Effector memory CD4-positive, alpha-beta T cell (primary cell): ENCODE measurements around the gene CEND1.

Experiments used
- DNase-seq, 3 donors: peaks; one replicate each; pipeline ENCODE4 v3.0.0-alpha.2; 2020
- H3K27ac ChIP-seq: 2 replicates; pipeline ENCODE4 v1.7.0; 2013; ENCODE audit warnings: mild to moderate bottlenecking, low read length, moderate library complexity; ENCODE audit not compliant: insufficient read depth, poor library complexity, severe bottlenecking
- H3K27me3 ChIP-seq: replicated peaks from 2 replicates; pipeline ENCODE4 v1.7.0; 2013; ENCODE audit warnings: mild to moderate bottlenecking, low read length; ENCODE audit not compliant: insufficient read depth, control insufficient read depth, poor library complexity, severe bottlenecking
- H3K36me3 ChIP-seq: 2 replicates; pipeline ENCODE4 v1.7.0; 2013; ENCODE audit warnings: mild to moderate bottlenecking, low read length, moderate library complexity; ENCODE audit not compliant: control insufficient read depth, insufficient read depth
- H3K4me1 ChIP-seq: 2 replicates; pipeline ENCODE4 v1.7.0; 2013; ENCODE audit warnings: low read length, mild to moderate bottlenecking; ENCODE audit not compliant: control insufficient read depth, insufficient read depth, poor library complexity, severe bottlenecking
- H3K4me3 ChIP-seq: 2 replicates; pipeline ENCODE4 v1.7.0; 2013; ENCODE audit warnings: low read length, low read depth, mild to moderate bottlenecking; ENCODE audit not compliant: insufficient read depth, poor library complexity, severe bottlenecking
- H3K9me3 ChIP-seq: 2 replicates; pipeline ENCODE4 v1.7.0; 2013; ENCODE audit warnings: mild to moderate bottlenecking, low read length, moderate library complexity; ENCODE audit not compliant: control insufficient read depth

Gene CEND1

DNA sequence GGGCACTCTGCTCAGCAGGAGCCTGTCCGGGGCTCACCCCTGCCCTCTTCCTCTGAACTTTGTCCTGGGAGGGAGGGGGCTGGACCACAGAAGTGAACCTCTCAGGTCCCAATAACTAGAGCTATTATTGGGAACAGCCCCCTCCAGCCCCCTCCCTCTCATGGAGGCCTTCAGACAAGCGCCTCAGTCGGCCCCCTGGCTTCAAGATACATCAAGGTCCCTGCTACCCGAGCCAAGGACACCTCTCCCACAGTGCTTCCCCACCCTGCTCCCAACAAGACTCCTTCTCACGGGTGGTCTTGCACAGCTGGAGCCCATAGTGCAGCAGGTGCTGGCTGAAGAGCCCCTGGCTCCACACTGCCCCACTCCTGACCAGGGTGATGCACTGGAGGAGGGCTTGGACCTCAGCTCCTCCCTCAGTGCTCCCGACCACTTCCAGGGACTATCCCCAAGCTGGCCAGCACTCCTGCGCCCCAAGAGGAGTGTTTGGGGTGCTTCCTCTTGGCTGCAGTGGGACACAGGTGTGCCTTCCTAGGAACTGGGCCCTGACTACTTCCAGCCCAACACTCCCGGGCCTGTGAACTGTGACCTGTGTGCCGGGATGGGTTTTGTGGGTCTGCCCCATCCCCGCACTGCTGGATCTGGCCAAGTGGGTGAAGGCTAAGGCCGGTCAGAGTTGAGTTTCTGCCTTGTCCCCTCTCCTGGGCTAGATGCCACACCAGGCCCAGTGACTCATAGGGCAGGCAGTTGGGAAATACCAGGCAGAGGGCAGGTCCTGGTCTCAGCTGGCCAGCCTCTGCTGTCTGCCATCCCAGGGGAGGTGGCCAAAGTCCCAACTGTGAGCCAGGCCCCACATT lies 31.0 kb upstream of the CEND1 start:
- Histone ChIP-seq H3K9me3 (no peaks in the 10 kb centered on the region), H3K4me3 (peak overlapping the region; percentile 93), H3K27ac (peak overlapping the region; percentile 91), H3K4me1 (peaks cover 22% of the 10 kb centered on the region), H3K27me3 (no peaks in the 10 kb centered on the region), H3K36me3 (peaks cover 27% of the 10 kb centered on the region)
- DNase-seq = no peak

DNA sequence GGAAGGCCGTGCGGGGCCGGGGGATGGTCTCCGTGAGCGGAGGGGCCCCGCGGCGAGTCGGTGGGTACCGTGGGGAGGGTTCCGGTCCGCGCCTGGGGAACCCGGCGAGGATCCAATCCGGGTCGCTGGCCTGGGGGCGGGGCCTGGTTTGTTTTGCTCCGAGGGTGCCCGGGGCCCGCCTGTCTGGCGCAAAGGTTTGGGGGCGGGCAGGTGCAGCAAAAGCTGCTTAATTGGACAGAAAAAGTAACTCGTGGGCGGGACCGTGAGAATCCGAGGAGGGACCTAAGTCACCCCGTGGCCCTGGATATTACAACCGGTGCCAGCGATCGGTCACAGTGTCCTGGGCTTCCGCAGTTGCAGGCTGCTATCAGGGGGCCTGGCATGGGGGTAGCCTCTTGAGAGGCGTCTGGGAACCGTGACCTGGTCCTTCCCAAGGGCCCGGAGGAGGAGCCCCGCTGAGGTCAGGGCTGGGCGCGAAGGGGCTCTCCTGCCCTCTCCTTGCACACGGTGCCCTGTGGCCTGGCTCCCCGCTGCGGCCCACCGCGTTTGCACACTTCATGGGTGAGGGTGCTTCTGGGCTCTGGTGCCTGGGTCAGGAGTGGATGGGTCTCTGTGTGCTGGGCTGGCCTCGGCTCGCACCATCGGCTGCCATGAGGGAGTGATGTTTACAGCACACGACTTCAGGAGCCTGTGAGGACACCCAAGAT lies 30.2 kb upstream of the CEND1 start:
- Histone ChIP-seq H3K4me1 (peaks cover 22% of the 10 kb centered on the region), H3K9me3 (no peaks in the 10 kb centered on the region), H3K4me3 (peak overlapping the region; percentile 93), H3K27ac (peak overlapping the region; percentile 91), H3K36me3 (peaks cover 24% of the 10 kb centered on the region), H3K27me3 (no peaks in the 10 kb centered on the region)
- DNase-seq = peak; percentile 88 to 93 (median 91)

DNA sequence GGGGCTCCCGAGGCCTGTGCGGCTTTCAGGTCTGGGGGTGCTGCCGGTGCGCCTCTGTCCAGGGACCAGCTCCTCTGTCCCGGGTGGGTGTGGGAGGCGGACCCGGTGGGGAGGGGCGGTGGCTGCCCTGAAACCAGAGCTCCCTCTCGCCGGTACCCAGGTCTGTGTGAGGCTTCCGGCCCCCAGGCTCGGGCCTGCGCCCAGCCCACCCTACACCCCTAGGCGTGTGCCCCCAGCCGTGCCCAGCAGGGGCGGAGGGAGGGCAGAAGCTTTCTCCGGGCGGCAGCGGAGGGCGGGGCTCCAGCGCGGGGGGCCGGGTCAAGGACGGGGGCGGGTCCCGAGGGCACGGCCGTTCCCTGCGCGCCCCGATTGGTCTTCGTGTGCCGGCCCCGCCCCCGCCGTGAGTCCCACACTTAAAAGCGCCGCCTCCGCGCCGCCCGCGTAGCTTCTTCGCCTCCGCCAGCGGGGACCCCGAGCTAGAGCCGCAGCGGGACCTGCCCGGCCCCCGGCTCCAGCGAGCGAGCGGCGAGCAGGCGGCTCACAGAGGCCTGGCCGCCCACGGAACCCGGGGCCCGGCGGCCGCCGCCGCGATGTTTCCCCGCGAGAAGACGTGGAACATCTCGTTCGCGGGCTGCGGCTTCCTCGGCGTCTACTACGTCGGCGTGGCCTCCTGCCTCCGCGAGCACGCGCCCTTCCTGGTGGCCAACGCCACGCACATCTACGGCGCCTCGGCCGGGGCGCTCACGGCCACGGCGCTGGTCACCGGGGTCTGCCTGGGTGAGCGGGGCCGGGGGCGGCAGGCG lies 29.4 kb upstream of the CEND1 start:
- Histone ChIP-seq H3K36me3 (peaks cover 18% of the 10 kb centered on the region), H3K27ac (peak overlapping the region; percentile 91), H3K27me3 (no peaks in the 10 kb centered on the region), H3K4me3 (peak overlapping the region; percentile 93), H3K4me1 (peaks cover 22% of the 10 kb centered on the region), H3K9me3 (no peaks in the 10 kb centered on the region)
- peak; percentile 81 to 88 (median 85) for DNase-seq

DNA sequence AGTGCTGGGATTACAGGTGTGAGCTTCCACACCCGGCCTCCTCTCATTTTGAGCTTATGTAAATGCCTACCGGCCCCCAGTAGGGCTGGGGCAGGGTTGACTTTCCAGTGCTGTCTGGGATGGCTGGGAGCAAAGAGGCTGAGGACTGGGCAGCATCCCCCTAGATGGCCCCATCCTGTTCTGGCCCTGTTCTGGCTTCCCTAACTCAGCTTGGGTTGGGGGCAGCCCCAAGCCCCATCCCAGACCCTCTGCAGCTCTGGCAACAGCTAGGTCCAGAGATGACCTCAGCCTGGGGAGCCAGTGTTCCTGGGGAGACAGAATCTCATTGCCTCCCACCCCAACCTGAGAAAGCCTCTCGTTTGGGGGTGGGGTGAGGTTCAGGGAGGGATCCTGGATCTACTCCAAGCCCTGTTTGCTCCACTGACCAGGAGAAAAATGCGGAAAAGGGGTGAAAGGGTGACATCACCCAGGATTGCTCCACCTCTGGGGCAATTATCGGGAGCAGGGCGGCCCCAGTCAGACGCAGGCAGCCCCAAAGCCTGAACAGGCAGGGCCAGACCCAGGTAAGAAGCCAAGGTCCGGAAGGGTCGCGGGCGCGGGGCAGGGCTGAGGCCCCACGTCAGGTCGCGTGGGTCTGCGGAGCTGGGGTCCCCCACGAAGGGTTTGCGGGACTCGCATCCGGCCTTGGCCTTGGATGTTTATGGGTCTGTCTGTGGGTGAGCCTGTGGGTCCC lies 28.7 kb upstream of the CEND1 start, which contains the start of gene PNPLA2:
Gene PNPLA2 (plus strand): TSS at position 519 of the 733 bp plus-strand sequence. CDS start 805 bp downstream, outside the sequence.
- Histone ChIP-seq H3K4me1 (peaks cover 22% of the 10 kb centered on the region), H3K9me3 (no peaks in the 10 kb centered on the region), H3K27ac (peak within 1 kb of the TSS; percentile 91), H3K4me3 (peak within 1 kb of the TSS; percentile 93), H3K27me3 (no peaks in the 10 kb centered on the region), H3K36me3 (peaks cover 11% of the 10 kb centered on the region)
- DNase-seq = no peak

DNA sequence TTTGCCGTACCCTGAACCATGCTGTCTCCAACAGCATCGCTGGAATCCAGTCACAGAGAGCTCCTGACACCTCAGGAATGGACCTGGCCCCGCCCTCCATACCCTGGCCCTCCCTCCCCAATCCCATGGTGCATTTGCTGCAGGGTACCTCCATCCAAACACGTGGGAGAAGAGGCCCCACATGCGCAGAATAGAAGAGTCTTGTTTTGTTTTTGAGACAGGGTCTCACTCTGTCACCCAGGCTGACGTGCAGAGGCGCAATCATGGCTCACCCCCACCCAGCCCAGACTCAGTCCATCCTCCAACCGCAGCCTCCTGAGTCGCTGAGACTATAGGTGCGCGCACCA lies 26.5 kb upstream of the CEND1 start:
- H3K27me3 ChIP-seq = no peaks in the 10 kb centered on the region
- H3K4me3 ChIP-seq = no peak overlapping the region
- H3K27ac ChIP-seq = no peak overlapping the region
- no peaks in the 10 kb centered on the region for H3K9me3 ChIP-seq
- H3K36me3 ChIP-seq = peaks cover 21% of the 10 kb centered on the region
- DNase-seq = no peak
- peaks cover 23% of the 10 kb centered on the region for H3K4me1 ChIP-seq

DNA sequence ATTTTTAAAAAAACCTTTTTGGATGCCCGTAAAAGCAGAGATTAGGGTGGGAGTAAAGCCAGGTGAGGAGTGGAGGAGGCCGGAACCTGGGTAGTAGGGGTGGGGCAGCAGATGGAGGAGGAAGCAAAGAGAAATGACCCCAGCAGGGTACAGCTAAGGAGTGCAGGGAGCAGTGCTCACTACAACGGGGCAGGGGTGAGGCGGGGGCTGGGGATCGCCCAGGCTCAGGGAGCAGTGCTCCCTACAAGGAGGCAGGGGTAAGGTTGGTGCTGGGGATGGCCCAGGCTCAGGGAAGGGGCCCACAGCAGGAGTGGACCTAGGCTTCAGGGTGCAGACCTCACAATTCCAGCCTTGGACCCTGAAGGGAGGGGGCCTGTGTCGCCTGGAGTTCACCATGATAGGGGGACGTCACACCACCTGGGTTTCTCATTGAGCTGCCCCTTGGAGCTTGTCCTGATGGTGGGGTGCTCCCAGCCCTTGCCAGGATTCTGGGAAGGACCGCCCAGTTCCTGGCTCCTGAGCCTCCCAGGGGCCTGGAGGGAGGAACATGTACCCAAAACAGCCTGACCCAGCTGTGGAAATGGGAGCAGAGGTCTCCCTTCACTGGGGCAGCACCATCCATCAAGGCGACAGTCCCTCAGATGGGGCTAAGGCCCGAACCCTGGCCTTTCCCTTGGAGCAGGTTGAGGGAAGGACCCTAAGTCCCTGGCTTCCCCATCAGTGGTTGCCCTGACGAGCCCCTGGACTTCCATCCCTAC lies 26.0 kb upstream of the CEND1 start:
- peaks cover 26% of the 10 kb centered on the region for H3K36me3 ChIP-seq
- no peak for DNase-seq
- H3K4me3 ChIP-seq = no peak overlapping the region
- H3K4me1 ChIP-seq = peaks cover 23% of the 10 kb centered on the region
- H3K27ac ChIP-seq = no peak overlapping the region
- H3K27me3 ChIP-seq = no peaks in the 10 kb centered on the region
- no peaks in the 10 kb centered on the region for H3K9me3 ChIP-seq

DNA sequence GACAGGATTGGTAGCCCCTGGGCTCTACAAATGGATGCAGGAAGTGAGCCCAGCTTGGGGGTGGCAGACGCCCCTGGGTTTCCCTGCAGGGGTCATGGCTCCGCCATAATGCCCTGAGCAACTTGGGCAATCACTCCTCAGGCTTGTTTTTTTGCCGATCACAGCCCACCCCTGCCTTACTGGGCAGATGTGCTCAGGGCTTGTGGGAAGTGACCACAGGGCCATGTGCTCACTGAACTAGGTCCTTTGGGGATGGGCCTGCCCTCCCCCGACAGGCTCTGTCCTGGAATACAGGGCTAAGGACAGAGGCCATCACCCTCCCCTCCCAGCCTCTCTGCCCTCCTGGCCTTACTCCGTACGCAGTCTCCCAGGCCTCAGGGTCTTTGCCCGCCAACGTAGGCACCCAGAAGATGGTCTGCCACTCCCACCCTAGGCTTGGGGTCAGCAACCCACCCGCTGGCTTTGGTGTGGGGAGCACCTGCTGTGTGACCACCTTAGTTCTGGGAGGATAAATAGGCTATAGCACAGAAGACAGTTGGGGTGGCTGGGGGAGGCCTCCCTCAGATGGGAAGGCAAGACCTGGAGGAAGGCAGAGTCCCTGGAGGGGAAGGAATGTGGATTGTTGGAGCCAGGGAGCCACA lies 23.7 kb upstream of the CEND1 start:
- no peak for DNase-seq
- H3K27me3 ChIP-seq = no peaks in the 10 kb centered on the region
- no peaks in the 10 kb centered on the region for H3K9me3 ChIP-seq
- peaks cover 26% of the 10 kb centered on the region for H3K36me3 ChIP-seq
- peaks cover 21% of the 10 kb centered on the region for H3K4me1 ChIP-seq
- no peak overlapping the region for H3K27ac ChIP-seq
- no peak overlapping the region for H3K4me3 ChIP-seq

DNA sequence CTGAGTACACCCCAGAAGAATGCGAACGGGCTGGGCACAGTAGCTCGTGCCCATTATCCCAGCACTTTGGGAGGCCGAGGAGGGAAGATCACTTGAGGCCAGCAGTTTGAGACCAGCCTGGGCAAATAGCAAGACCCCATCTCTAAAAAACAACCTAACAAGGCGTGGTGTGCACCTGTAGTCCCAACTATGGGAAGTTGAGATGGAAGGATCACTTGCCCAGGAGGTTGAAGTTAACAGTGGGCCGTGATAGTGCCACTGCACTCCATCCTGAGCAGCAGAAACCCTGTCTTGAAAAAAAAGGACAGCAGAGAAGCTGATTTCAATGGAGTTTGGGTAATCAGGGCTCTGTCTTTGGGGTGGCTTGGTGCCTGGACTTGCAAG lies 23.2 kb upstream of the CEND1 start:
- DNase-seq = no peak
- Histone ChIP-seq H3K4me3 (no peak overlapping the region), H3K4me1 (peaks cover 22% of the 10 kb centered on the region), H3K36me3 (peaks cover 26% of the 10 kb centered on the region), H3K27me3 (no peaks in the 10 kb centered on the region), H3K27ac (no peak overlapping the region), H3K9me3 (no peaks in the 10 kb centered on the region)
